SU-DHL-6 (cell line): ENCODE results near the gene PALM.

ENCODE experiments used
- EZH2phosphoT487 ChIP-seq: fragments of 200-600 bp; sonication (generic), shearing (Covaris generic); conservative IDR thresholded peaks from 2 replicates; pipeline ENCODE4 v1.6.1; 2018; ENCODE audit warnings: mild to moderate bottlenecking, antibody characterized with exemption, low read length, moderate library complexity, mixed read lengths
- TF ChIP-seq, protein P1 (sequence below): fragments of 200-600 bp; sonication (generic); IDR thresholded peaks from one replicate; pipeline ENCODE4 v1.5.1; 2017; ENCODE audit warnings: antibody characterized with exemption, mild to moderate bottlenecking, low read length, moderate library complexity; ENCODE audit not compliant: insufficient read depth, poor library complexity, severe bottlenecking

- TF ChIP-seq, protein P1, sequence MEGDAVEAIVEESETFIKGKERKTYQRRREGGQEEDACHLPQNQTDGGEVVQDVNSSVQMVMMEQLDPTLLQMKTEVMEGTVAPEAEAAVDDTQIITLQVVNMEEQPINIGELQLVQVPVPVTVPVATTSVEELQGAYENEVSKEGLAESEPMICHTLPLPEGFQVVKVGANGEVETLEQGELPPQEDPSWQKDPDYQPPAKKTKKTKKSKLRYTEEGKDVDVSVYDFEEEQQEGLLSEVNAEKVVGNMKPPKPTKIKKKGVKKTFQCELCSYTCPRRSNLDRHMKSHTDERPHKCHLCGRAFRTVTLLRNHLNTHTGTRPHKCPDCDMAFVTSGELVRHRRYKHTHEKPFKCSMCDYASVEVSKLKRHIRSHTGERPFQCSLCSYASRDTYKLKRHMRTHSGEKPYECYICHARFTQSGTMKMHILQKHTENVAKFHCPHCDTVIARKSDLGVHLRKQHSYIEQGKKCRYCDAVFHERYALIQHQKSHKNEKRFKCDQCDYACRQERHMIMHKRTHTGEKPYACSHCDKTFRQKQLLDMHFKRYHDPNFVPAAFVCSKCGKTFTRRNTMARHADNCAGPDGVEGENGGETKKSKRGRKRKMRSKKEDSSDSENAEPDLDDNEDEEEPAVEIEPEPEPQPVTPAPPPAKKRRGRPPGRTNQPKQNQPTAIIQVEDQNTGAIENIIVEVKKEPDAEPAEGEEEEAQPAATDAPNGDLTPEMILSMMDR = no peak
- TF ChIP-seq EZH2phosphoT487 = no peak
These were observed 30.9 kb upstream of the PALM start for GRCh38 chr19:677601-678436.
